NCI-H2029 (cell line): ENCODE measurements around the gene DYRK1B.

Experiments used
- DNase-seq: peaks from one replicate; lab custom pipeline; 2025; lab: John Stamatoyannopoulos, UW

DYRK1B gene

DNA sequence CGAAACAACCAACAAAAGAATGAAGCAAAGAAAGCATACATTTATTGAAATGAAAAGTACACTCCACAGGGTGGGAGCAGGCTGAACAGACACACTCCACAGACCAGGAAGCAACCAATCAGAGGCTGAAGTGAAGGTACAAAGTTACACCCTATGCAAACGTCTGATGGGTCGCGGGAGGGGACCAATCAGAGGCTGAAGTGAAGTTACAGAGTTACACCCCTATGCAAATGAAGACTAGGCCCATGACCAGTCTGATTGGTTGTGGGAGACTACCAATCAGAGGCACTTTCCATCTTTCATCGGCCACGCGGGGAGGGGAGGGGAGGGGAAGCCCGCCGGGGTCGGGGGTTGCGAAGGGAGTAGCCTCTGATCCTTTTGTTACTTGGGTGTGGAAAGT lies 24.6 kb upstream of the DYRK1B start:
- peak; percentile 51 for DNase-seq

- no peak for DNase-seq
Measured at GRCh38 chr19:39852882-39853281, 18.9 kb upstream of the DYRK1B start.

GRCh38 chr19:39850892-39851291 lies 16.9 kb upstream of the DYRK1B start:
- no peak for DNase-seq

- no peak for DNase-seq
Measured at GRCh38 chr19:39848392-39848791, 14.4 kb upstream of the DYRK1B start.

DNA sequence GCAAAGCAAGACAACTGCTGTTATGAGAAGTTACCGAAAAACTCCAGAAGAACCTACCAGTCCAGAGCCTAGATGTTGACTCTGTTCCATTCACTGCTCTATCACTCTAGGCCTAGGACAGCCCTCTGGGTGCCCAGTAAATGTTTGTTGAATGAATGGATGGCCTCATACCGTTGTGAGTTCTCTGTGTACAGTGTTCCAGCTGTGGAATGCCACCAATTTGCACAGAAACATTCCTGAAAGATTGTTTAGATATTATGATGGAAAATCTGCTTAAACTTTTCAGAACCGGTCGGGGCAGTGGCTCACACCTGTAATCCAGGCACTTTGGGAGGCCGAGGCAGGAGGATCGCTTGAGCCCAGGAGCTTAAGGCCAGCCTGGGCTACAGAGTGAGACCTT lies 13.6 kb upstream of the DYRK1B start:
- no peak for DNase-seq

GRCh38 chr19:39846678-39847486 lies 12.9 kb upstream of the DYRK1B start:
- DNase-seq: no peak

DNA sequence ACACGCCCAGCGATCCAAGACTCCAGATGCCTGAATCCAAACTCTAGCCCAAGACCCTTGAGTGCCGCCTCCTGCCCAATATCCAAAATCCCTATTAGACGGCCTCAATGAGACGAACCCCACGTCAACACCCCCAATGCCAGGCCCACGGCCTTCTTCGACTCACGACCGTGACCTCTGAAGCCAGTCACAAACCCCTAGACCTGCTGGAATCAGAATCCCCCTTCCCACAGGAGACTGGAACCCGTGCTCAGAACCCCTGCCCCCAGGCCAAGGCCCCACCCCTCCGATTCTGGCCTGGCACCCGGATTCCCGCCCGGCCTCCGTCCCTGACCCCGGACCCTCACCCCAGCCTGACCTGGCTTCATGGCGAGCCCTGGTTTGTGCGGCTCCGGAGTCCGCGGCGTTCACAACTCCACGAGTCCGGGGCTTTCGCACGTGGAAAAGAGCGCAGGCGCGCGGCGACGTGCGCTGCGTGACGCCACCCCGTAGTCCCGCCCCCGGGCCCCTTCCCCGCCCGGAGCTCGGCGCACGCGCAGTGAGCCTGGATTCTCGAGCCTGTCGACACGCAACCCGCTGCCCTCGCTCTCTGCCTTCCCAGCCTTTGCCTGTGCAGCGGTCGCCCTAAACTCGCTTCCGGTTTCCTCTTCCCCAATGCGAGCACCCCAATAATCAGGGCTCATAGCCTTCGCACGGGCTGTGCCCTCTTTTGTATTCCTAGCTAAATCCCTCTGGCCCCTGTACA lies 12.1 kb upstream of the DYRK1B start, which contains the start of gene FBL:
TSS of gene FBL (minus strand) at position 447 of the 745 bp plus-strand sequence. CDS start at position 368, 79 bp downstream.
- peak; percentile 87 for DNase-seq

- DNase-seq: peak; percentile 7
Measured at GRCh38 chr19:39845584-39845932, 11.6 kb upstream of the DYRK1B start.

- DNase-seq: no peak
Measured at GRCh38 chr19:39845172-39845571, 11.2 kb upstream of the DYRK1B start.

- DNase-seq: peak; percentile 5
Measured at GRCh38 chr19:39843919-39844793, 10.2 kb upstream of the DYRK1B start.

DNA sequence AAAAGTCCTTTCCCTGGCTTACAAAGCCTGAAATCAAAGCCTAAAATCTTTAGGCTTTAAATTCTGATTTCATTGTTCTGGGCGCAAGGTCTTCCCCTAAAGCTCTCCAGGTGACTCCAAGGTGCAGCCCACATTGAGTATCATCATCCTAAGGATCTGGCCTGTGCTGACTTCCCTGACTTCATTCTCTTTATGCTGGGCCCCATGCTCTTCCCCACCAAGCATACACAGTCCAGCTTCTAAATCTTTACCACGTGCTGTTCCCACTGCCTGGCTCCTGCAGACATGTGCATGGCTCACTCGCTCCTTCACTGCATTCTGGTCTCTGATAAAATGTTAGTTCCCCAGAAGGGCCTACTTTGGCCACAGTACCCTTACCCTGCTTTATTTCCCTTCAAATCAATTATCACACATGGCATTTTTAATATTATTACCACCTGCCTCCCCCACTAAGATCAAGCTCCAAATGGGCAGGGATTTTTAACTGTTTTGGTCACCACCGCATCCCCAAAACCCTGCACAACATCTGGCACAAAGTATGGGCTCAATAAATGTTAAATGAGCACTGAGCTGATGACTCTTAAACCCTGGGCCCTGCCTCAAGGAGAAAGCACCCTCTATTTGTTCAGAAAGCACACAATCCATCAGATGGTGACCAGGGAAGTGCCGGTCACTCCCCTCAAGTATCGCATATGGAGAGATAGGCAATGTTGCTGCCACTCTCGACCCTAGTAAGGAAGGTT lies 8.9 kb upstream of the DYRK1B start:
- DNase-seq: no peak

DNA sequence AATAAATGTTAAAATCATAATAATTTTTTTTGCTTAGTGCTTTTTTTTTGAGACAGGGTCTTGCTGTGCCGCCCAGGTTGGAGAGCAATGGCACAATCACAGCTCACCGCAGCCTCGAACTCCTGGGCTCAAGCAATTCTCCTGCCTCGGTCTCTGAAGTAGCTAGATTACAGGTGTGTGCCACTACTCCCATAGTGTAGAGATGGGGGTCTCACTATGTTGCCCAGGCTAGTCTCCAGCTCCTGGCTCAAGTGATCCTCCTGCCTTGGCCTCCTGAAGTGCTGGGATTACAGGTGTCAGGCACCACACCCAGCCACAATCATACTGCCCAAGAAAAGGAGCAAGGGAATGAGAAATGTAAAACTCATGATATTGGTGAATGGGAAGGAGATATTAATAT lies 7.1 kb upstream of the DYRK1B start:
- DNase-seq: no peak

DNA sequence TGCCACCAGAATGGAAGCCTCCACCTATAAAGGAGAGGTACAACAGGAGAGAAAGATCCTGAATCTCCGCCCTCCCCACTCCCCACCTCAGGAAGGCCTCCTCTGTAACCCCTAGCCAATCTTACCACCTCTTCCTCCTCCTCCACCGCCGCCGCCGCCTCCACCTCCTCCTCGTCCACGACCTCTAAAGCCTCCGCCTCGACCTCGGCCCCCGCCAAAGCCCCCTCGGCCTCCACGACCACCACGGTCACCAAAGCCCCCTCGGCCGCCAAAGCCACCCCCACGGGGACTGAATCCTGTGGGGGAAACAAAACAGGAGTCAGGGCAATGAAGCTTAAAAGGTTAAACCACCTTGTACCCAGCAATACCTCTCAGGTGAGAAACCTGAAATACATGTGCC lies 6.5 kb upstream of the DYRK1B start:
- DNase-seq: no peak

DNA sequence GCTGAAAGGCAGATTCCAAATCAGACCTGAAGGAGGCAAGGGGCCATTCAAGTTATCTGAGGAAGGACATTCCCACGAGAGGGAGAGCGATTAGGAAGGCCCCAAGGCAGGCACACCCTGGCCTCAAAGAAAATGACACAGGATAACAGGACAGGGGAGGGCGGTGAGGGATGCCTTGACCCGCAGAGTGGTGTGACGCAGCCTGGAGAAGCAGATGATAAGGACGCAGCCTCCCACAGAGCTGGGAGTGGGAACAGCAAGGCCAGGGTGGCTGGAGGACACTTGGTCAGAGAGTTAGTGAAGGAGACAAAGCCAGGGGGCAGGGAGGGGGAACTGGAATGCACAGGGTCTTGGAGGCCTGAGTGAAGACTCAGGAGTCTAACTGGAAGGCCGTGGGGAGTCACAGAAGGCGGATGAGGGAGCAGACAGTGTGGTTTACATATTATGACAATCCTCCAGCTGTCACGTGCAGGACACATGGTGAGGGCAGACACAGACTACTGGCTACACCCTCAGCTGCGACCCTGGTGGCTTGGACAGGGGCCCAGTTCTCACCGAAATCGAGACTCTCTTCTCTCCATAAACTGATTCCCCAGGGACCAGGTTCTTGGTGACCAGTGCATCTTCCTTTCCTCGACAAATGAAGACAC lies 5.8 kb upstream of the DYRK1B start:
- DNase-seq: no peak

GRCh38 chr19:39838569-39838968 lies 4.6 kb upstream of the DYRK1B start:
- no peak for DNase-seq

DNA sequence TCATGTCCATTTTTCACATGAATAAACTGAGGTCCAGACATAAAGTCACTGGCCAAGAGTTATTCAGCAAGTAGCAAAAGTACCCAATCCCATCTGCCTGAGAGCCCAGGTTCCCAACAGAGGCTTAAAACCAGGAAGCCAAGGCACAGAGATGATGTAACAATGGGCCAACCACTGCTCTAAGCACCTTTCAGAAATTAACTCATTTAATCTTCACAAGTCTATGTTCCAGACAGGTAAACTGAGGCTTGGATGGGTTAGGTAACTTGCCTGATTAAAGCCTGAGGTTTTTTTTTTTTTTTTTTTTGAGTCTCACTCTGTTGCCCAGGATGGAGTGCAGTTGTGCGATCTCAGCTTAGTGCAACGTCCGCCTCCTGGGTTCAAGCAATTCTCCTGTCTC lies 4.0 kb upstream of the DYRK1B start:
- DNase-seq: no peak

GRCh38 chr19:39834287-39834841 lies 402 bp upstream of the DYRK1B start:
- no peak for DNase-seq

GRCh38 chr19:39833160-39833463 lies 850 bp downstream of the DYRK1B start:
- DNase-seq: no peak

DNA sequence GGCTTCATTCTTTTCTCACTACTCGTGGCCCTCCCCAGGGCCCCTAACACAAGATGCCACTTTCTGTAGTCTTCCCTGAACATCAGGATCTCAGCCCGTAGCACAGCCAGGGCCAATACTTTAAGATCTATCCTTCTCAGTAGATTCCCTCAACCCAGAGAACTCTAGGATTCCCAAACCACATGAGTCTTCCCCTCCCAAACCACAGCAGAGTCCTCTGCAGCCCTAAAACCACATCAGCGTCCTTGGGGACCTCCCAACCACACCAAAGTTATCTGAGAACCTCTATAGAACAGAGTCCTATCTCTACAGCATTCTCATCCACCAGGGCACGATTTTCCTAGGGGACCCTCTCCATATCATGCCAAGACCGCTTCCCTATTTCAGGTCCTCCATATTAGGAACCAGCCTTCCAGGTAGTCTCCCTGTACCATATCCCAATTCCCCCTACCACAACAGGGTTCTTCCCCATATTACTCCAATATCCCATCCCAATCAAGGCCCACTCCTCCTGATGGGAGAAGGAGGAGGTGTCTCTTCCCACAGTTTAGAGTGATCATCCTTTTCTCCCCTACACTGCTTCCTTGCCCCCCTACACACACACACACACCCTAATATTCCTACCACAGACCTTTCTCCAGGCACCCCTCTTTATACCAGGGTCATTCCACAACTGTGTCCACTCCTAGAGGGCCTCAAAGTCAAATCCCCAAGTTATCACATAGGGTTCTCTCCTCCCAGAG lies 1.4 kb downstream of the DYRK1B start:
- no peak for DNase-seq

GRCh38 chr19:39831679-39832078 lies 2.3 kb downstream of the DYRK1B start:
- DNase-seq: no peak
